Esophagus squamous epithelium (tissue), 4 donors: ENCODE data around the gene SCPEP1.

Source experiments
- CTCF ChIP-seq, 6 experiments: fragments of 450-650 bp in 4 of 6; fragments of 200-600 bp in 2 of 6; sonication (generic) in 2 of 6; IDR thresholded peaks; one replicate each; pipeline ENCODE4 v1.5.1; 2016 to 2019; ENCODE audit warnings: antibody characterized with exemption in 6 of 6, mild to moderate bottlenecking in 4 of 6, moderate library complexity in 4 of 6
- POLR2A ChIP-seq, 4 donors: fragments of 450-650 bp; IDR thresholded peaks; one replicate each; pipeline ENCODE4 v1.6.1; 2017; ENCODE audit warnings: antibody characterized with exemption in 4 of 4, mild to moderate bottlenecking in 4 of 4, moderate library complexity in 3 of 4

GRCh38 chr17:57008958-57009357 is 31.0 kb downstream of the SCPEP1 start:
- TF ChIP-seq CTCF (IDR thresholded peaks at IDR 0.05) (no peak), POLR2A (IDR thresholded peaks at IDR 0.05) (no peak)
